Measurements from ENCODE around the gene SYVN1. TPM values are rescaled to one million over a fixed set of nuclear protein-coding genes. Genes with fewer than 3 reads are reported as not detected.
A peak's percentile ranks its signal among the peaks of the same experiment; 100 is the strongest.

The SYVN1 gene
- total and polyA plus RNA-seq, 8 donors: 47.5 to 98.2 (median 64.1) TPM

DNA sequence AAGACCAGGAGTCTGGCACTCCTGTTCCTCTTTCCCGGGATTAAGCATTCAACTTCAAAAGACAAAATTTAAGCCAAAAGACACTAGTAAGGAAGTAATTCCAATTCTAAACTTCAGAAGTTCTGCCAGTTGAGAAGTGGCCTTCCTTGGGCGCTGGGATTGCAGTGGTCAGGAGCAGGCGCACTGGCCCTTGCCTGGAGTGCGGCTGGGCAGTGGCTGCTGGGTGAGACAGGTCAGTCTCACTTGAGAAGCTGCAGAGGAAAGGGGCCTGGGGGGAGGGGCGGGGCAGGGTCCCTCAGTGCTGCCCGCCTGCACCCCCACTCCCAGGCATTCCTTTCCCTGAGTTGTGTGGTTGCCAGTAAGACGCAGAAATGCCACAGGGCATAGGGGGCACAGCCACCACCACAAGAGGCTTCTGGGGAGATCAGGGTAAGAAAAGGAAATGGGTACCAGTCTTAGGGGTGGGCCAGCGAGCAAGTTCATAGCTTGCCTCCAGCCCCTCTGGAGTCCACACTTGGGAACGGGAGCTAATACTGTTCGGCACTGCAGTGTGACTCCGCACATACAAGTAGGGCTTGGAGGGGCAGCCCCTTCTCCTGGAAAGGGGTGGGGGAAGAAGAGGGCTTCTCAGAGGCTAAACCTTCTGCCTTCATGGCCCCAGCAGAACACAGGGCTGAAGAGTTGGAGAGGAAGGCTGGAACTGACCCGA is 6.7 kb downstream of the SYVN1 start:
- no peak for DNase-seq

DNA sequence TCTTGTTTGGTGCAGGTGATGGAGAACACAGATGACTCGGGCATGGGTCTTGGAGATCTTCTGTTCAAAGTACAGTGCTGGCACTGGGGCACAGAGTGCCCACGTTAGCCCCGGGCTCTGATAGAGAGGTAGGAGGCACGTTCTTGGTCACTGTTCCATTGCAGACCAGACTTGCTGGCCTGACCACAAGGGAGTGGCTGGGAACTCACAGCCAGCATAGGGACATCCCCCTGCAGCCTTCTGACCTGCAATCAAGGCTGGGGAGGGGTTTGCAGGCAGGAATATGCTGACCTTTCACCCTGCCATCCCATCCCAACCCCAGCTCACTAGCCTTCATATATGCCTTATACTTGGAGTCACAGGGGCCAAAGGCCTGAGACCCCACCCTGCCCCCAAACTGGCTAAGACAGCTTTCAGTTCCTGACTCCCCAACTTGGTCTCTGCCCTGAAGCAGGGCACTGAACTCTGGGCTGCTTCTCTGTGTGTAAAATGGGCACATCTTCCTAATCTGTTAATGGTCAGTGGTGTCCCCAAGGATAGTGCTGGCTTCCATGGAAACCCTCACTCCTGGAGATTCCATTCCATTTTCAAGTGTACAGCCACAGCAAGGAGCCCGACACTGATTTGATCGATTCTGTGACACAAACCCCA is 7.6 kb downstream of the SYVN1 start:
- TF ChIP-seq, protein P1, sequence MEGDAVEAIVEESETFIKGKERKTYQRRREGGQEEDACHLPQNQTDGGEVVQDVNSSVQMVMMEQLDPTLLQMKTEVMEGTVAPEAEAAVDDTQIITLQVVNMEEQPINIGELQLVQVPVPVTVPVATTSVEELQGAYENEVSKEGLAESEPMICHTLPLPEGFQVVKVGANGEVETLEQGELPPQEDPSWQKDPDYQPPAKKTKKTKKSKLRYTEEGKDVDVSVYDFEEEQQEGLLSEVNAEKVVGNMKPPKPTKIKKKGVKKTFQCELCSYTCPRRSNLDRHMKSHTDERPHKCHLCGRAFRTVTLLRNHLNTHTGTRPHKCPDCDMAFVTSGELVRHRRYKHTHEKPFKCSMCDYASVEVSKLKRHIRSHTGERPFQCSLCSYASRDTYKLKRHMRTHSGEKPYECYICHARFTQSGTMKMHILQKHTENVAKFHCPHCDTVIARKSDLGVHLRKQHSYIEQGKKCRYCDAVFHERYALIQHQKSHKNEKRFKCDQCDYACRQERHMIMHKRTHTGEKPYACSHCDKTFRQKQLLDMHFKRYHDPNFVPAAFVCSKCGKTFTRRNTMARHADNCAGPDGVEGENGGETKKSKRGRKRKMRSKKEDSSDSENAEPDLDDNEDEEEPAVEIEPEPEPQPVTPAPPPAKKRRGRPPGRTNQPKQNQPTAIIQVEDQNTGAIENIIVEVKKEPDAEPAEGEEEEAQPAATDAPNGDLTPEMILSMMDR (IDR thresholded peaks at IDR 0.05): no peak
- Histone ChIP-seq H3K36me3 (peaks cover 6 to 62% (median 60%) of the 10 kb centered on the region in 3 donors), H3K9me3 (no peaks in the 10 kb centered on the region), H3K4me3 (no peak overlapping the region), H3K27ac (no peak overlapping the region), H3K4me1 (peaks cover 0 to 10% (median 0%) of the 10 kb centered on the region in 3 donors), H3K27me3 (no peaks in the 10 kb centered on the region)
- FAIRE-seq (no peak), ATAC-seq (no peak), DNase-seq (no peak)
- intact Hi-C loops (cut with DNase I): no loop called here
- 59 to 78% methylated on average over 6 of the region's 6 CpGs for WGBS, 2 donors

More for the DNA sequence above, 6.7 kb downstream of the SYVN1 start:
- TF ChIP-seq, protein P1 (IDR thresholded peaks at IDR 0.05): no peak
- ATAC-seq (peak in 1 of 4 donors; percentile 2), FAIRE-seq (no peak)
- no peaks in the 10 kb centered on the region for H3K27me3 ChIP-seq
- peaks cover 0 to 18% (median 5%) of the 10 kb centered on the region in 3 donors for H3K4me1 ChIP-seq
- intact Hi-C loops (cut with DNase I): no loop called here
- no peaks in the 10 kb centered on the region for H3K9me3 ChIP-seq
- peaks cover 6 to 70% (median 61%) of the 10 kb centered on the region in 3 donors for H3K36me3 ChIP-seq
- WGBS, 2 donors: 74 to 85% methylated on average over 12 of the region's 12 CpGs
- no peak overlapping the region for H3K27ac ChIP-seq
- no peak overlapping the region for H3K4me3 ChIP-seq

DNA sequence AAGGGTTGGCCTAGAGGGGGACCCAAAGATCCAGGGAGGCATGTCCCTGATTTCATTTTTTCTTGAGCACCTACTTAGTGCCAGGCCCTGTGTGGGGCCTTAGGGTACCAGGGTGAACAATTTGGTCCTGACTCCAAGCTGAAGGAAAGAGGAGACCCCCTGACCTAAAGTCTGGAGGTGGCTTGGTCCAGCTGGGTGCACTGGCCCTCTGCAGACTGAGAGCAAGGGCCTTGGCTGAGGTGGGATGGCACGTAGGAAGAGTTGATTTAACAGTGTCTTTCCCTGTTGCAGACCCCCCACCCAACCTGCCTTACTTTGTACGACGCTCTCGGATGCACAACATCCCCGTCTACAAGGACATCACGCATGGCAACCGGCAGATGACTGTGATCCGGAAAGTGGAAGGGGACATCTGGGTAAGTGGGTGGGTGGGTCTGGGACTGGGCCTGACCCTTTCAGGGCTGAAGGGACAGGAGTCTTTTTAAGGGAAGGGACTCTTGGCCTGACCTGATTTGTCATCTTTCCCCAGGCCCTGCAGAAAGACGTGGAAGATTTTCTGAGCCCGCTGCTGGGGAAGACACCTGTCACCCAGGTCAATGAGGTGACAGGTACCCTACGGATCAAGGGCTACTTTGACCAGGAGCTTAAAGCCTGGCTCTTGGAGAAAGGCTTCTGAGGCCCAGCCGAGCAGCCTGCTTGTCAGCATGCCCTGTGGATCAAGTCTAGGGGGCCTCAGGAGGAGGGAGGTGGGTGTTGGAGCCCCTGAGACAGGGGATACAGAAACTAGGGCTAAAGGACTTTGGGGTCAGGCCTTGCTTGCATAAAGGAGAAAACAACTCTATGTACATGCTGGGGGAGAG is 8.9 kb downstream of the SYVN1 start:
- H3K27ac ChIP-seq: no peak overlapping the region
- no peaks in the 10 kb centered on the region for H3K27me3 ChIP-seq
- H3K4me1 ChIP-seq: peaks cover 3 to 13% (median 7%) of the 10 kb centered on the region in 3 donors
- H3K9me3 ChIP-seq: no peaks in the 10 kb centered on the region
- no peak for ATAC-seq
- DNase-seq: peak in 1 of 6 donors; percentile 20
- H3K4me3 ChIP-seq: no peak overlapping the region
- 82 to 83% methylated on average over 12 of the region's 12 CpGs for WGBS, 2 donors
- H3K36me3 ChIP-seq: peaks cover 6 to 55% (median 47%) of the 10 kb centered on the region in 3 donors
- intact Hi-C loops (cut with DNase I): no loop called here
- FAIRE-seq: no peak
- TF ChIP-seq, protein P1 (IDR thresholded peaks at IDR 0.05): no peak

DNA sequence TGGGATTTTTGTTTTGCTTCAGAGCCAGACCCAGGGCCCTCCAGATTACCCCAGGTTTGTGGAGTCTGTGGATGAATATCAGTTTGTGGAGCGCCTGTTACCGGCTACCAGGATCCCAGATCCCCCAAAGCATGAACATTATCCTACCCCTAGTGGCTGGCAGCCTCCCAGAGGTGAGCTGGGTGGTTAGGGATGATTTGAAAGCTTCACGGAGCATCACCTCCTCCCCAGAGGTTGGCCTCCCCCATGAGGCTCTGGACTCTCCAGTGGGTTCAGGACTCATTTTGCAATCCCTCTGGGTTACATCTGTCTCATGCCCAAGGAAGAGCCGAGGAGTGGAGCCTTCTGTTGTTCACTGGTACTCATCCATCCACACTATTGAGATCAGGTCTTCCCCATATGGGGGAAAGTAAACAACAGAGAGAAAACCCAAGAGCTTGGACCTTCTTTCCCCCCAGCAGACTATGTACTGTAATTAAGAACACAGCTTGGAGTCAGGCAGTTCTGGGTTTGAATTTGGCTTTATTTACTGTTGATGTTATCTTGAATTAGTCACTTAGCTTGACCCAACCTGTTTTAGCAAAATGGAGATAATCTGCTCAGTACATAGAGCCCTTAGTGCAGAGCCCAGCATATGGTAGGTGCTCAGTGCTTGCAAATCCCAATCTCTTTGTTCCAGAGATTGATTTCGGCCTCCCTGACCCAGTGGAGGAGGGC is 9.7 kb downstream of the SYVN1 start:
- intact Hi-C loops (cut with DNase I): no loop called here

More for the DNA sequence above, 9.7 kb downstream of the SYVN1 start:
- TF ChIP-seq, protein P1 (IDR thresholded peaks at IDR 0.05): no peak
- Histone ChIP-seq H3K36me3 (peaks cover 7 to 52% (median 41%) of the 10 kb centered on the region in 3 donors), H3K27me3 (no peaks in the 10 kb centered on the region), H3K27ac (no peak overlapping the region), H3K4me1 (peaks cover 3 to 13% (median 7%) of the 10 kb centered on the region in 3 donors), H3K9me3 (no peaks in the 10 kb centered on the region), H3K4me3 (no peak overlapping the region)
- FAIRE-seq (no peak), ATAC-seq (no peak), DNase-seq (peak in 1 of 6 donors; percentile 2)
- WGBS, 2 donors: 82 to 85% methylated on average over 5 of the region's 5 CpGs
